Pancreas (tissue), 10 donors: Measurements from ENCODE around the gene PPID. TPM values are rescaled to one million over a fixed set of nuclear protein-coding genes. Genes with fewer than 3 reads are reported as not detected.

Source experiments
- ATAC-seq, 4 donors: fragments of 200-7000 bp; cut with Tn5 transposase; one replicate each; pipeline versions ENCODE4 v1.8.0 to v1.9.1; 2020; ENCODE audit warnings: mild to moderate bottlenecking in 4 of 4, moderate library complexity in 4 of 4
- DNase-seq, 6 donors: peaks; one replicate each; pipeline ENCODE4 v3.0.0-alpha.2; 2020
- FAIRE-seq: peaks from 2 replicates; lab custom pipeline; 2012; peaks lifted over from hg19 to GRCh38; lab: Jason Lieb, UNC
- H3K27ac ChIP-seq, 4 donors: fragments of 200-600 bp; sonication (generic); 1 replicate in 3 of 4; 2 replicates in 1 of 4; pipeline versions ENCODE4 v1.5.0 to v1.8.0; 2020
- H3K27me3 ChIP-seq, 4 donors: fragments of 200-600 bp; one replicate each; pipeline ENCODE4 v1.8.0; 2021
- H3K36me3 ChIP-seq, 3 donors: fragments of 200-600 bp; sonication (generic) in 1 of 3; one replicate each; pipeline versions ENCODE4 v1.5.0 to v1.8.0; 2020 to 2021
- H3K4me1 ChIP-seq, 3 donors: fragments of 200-600 bp; one replicate each; pipeline ENCODE4 v1.8.0; 2021
- H3K4me3 ChIP-seq, 4 donors: fragments of 200-600 bp; sonication (generic) in 2 of 4; one replicate each; pipeline versions ENCODE4 v1.5.0 to v1.8.0; 2020 to 2021
- H3K9me3 ChIP-seq, 4 donors: fragments of 200-600 bp; one replicate each; pipeline ENCODE4 v1.8.0; 2021
- CTCF ChIP-seq, 4 donors: fragments of 200-600 bp; sonication (generic) in 3 of 4; IDR thresholded peaks; one replicate each; pipeline versions ENCODE4 v1.5.0 to v1.8.0; 2021; ENCODE audit warnings: antibody characterized with exemption in 4 of 4
- WGBS, 2 donors: extraction: QIAGEN DNeasy Blood & Tissue Kit; methylation state at CpG; one replicate each; pipeline ENCODE4 v1.1.7; 2013; 5-methylcytosine and 5-hydroxymethylcytosine counted together
- intact Hi-C, 3 donors: fragments of 100-400 bp; cut with DNase I; formaldehyde crosslinking; loops; one replicate each; pipeline versions ENCODE4 v1.11.1 to v1.14.2; 2022
- polyA plus RNA-seq, 2 donors: library from polyadenylated mRNA; stranded (reverse); fragments of 200-250 nt; gene quantifications; one replicate each; pipeline ENCODE4 v1.2.3, GENCODE V29; 2013
- total RNA-seq, 6 donors: library from RNA; stranded (reverse); fragmentation: NEBNext Ultra II Directional in 4 of 6; extraction: Animal tissue kit (Norgen Biotek cat#: 25700) in 4 of 6; gene quantifications; one replicate each; pipeline versions ENCODE4 v1.2.1 to v1.2.4, GENCODE V29; 2021 to 2023
- donor health status: healthy with polysubstance abuse.
- donor health status: DM: no; HTN: no; CAD: no; lungs with moderate emphysema.
- donor health status: DM: no; HTN: no; CAD: no.
- donor health status: control.
- donor health status: control.
- donor health status: Bipolar disorder and iron deficiency.
- donor health status: DM: yes; HTN: yes; CAD: no.
- donor health status: DM: no; HTN: no; CAD: no.
- donor health status: DM: no; HTN: no; CAD: no.
- donor health status: DM: yes; HTN: yes; CAD: no.

PPID gene
- total and polyA plus RNA-seq, 8 donors = 5.6 to 14.5 (median 8.3) TPM

- Histone ChIP-seq H3K4me3 (no peak overlapping the region), H3K4me1 (no peaks in the 10 kb centered on the region), H3K27ac (no peak overlapping the region), H3K27me3 (no peaks in the 10 kb centered on the region), H3K9me3 (no peaks in the 10 kb centered on the region), H3K36me3 (peaks cover 4 to 64% (median 8%) of the 10 kb centered on the region in 3 donors)
- FAIRE-seq (no peak), DNase-seq (no peak), ATAC-seq (no peak)
- 62 to 75% methylated on average over 1 of the region's 1 CpG for WGBS, 2 donors
- intact Hi-C loops = no loop called here
- no peak for TF ChIP-seq CTCF (IDR thresholded peaks at IDR 0.05)
Observed at GRCh38 chr4:158710814-158711213, 12.4 kb downstream of the PPID start.

- intact Hi-C loops = no loop called here
- no peak for DNase-seq
- Histone ChIP-seq H3K9me3 (no peaks in the 10 kb centered on the region), H3K4me3 (no peak overlapping the region), H3K27me3 (no peaks in the 10 kb centered on the region), H3K27ac (no peak overlapping the region), H3K4me1 (no peaks in the 10 kb centered on the region), H3K36me3 (peaks cover 0 to 27% (median 0%) of the 10 kb centered on the region in 3 donors)
- FAIRE-seq = no peak
- TF ChIP-seq CTCF (IDR thresholded peaks at IDR 0.05) = no peak
- WGBS, 2 donors = 94 to 95% methylated on average over 4 of the region's 4 CpGs
- no peak for ATAC-seq
Observed at GRCh38 chr4:158704274-158704673, 18.9 kb downstream of the PPID start.

GRCh38 chr4:158688813-158689212 lies 34.4 kb downstream of the PPID start:
- no peak overlapping the region for H3K4me3 ChIP-seq
- intact Hi-C loops = no loop called here
- no peaks in the 10 kb centered on the region for H3K4me1 ChIP-seq
- H3K27me3 ChIP-seq = no peaks in the 10 kb centered on the region
- 51 to 60% methylated on average over 1 of the region's 1 CpG for WGBS, 2 donors
- no peaks in the 10 kb centered on the region for H3K9me3 ChIP-seq
- FAIRE-seq = no peak
- no peak overlapping the region for H3K27ac ChIP-seq
- no peak for ATAC-seq
- TF ChIP-seq CTCF (IDR thresholded peaks at IDR 0.05) = no peak
- H3K36me3 ChIP-seq = peaks cover 0 to 15% (median 0%) of the 10 kb centered on the region in 3 donors
- DNase-seq = no peak

- no peak for FAIRE-seq
- no peaks in the 10 kb centered on the region for H3K9me3 ChIP-seq
- H3K4me1 ChIP-seq = no peaks in the 10 kb centered on the region
- H3K27me3 ChIP-seq = no peaks in the 10 kb centered on the region
- no peak for DNase-seq
- intact Hi-C loops = no loop called here
- WGBS, 2 donors = 69 to 82% methylated on average over 2 of the region's 2 CpGs
- TF ChIP-seq CTCF (IDR thresholded peaks at IDR 0.05) = no peak
- H3K4me3 ChIP-seq = no peak overlapping the region
- H3K27ac ChIP-seq = no peak overlapping the region
- peaks cover 0 to 17% (median 0%) of the 10 kb centered on the region in 3 donors for H3K36me3 ChIP-seq
- peak in 2 of 4 donors; percentile 42 to 79 for ATAC-seq
Observed at GRCh38 chr4:158682066-158682465, 41.1 kb downstream of the PPID start.

- TF ChIP-seq CTCF (IDR thresholded peaks at IDR 0.05) = no peak
- DNase-seq (no peak), ATAC-seq (peak in 1 of 4 donors; percentile 85), FAIRE-seq (no peak)
- Histone ChIP-seq H3K27me3 (no peaks in the 10 kb centered on the region), H3K27ac (no peak overlapping the region), H3K9me3 (no peaks in the 10 kb centered on the region), H3K4me3 (no peak overlapping the region), H3K36me3 (peaks cover 0 to 17% (median 0%) of the 10 kb centered on the region in 3 donors), H3K4me1 (no peaks in the 10 kb centered on the region)
- 65 to 76% methylated on average over 1 of the region's 1 CpG for WGBS, 2 donors
- intact Hi-C loops = no loop called here
Observed at GRCh38 chr4:158681629-158682028, 41.6 kb downstream of the PPID start.
